MM.1S (cell line): Measurements from ENCODE around the gene MTNR1B.

Source experiments
- DNase-seq: peaks from one replicate; pipeline ENCODE4 v3.0.0-alpha.2; 2015
- H2AFZ ChIP-seq: fragments of 300-600 bp; sonication (generic); 2 replicates; pipeline ENCODE4 v1.6.0; 2016; ENCODE audit warnings: antibody characterized with exemption, low read length
- H3F3A ChIP-seq: fragments of 300-600 bp; sonication (generic); 2 replicates; pipeline ENCODE4 v1.6.1; 2016; ENCODE audit warnings: mild to moderate bottlenecking, antibody characterized with exemption, low read length, moderate library complexity, mixed read lengths; ENCODE audit not compliant: insufficient read depth
- H3K27ac ChIP-seq: fragments of 300-600 bp; sonication (generic); 2 replicates; pipeline ENCODE4 v1.5.1; 2016; ENCODE audit warnings: mild to moderate bottlenecking, low read length
- H3K27me3 ChIP-seq: fragments of 300-600 bp; sonication (generic); replicated peaks from 2 replicates; pipeline ENCODE4 v1.6.0; 2016; ENCODE audit warnings: low read length; ENCODE audit not compliant: insufficient read depth
- H3K36me3 ChIP-seq: fragments of 300-600 bp; sonication (generic); replicated peaks from 2 replicates; pipeline ENCODE4 v1.6.1; 2016; ENCODE audit warnings: mild to moderate bottlenecking, low read length, mixed read lengths; ENCODE audit not compliant: insufficient read depth
- H3K4me1 ChIP-seq: fragments of 300-600 bp; sonication (generic); 2 replicates; pipeline ENCODE4 v1.6.1; 2016; ENCODE audit warnings: low read length, mixed read lengths
- H3K4me2 ChIP-seq: fragments of 300-600 bp; sonication (generic); 2 replicates; pipeline ENCODE4 v1.6.0; 2016; ENCODE audit warnings: low read depth, low read length
- H3K4me3 ChIP-seq: fragments of 300-600 bp; sonication (generic); 2 replicates; pipeline ENCODE4 v1.5.1; 2016; ENCODE audit warnings: low read length, mixed read lengths
- H3K79me2 ChIP-seq: fragments of 300-600 bp; sonication (generic); 2 replicates; pipeline ENCODE4 v1.6.1; 2016; ENCODE audit warnings: mixed run types, low read length, mixed read lengths
- H3K9ac ChIP-seq: fragments of 300-600 bp; sonication (generic); 2 replicates; pipeline ENCODE4 v1.6.1; 2016; ENCODE audit warnings: low read length, mixed read lengths
- H3K9me2 ChIP-seq: fragments of 300-600 bp; sonication (generic); replicated peaks from 2 replicates; pipeline ENCODE4 v1.6.1; 2016; ENCODE audit warnings: mild to moderate bottlenecking, low read length, mixed read lengths; ENCODE audit not compliant: insufficient read depth
- H3K9me3 ChIP-seq: fragments of 300-600 bp; sonication (generic); replicated peaks from 2 replicates; pipeline ENCODE4 v1.6.1; 2016; ENCODE audit warnings: mild to moderate bottlenecking, low read length, mixed read lengths; ENCODE audit not compliant: insufficient read depth
- H4K20me1 ChIP-seq: fragments of 300-600 bp; sonication (generic); 2 replicates; pipeline ENCODE4 v1.6.1; 2016; ENCODE audit warnings: mild to moderate bottlenecking, low read length, moderate library complexity, mixed read lengths; ENCODE audit not compliant: insufficient read depth
- CTCF ChIP-seq: fragments of 300-600 bp; sonication (generic); IDR thresholded peaks from 2 replicates; pipeline ENCODE4 v1.5.1; 2016; ENCODE audit warnings: antibody characterized with exemption, low read length, mixed read lengths
- EZH2 ChIP-seq: fragments of 300-600 bp; sonication (generic); optimal IDR thresholded peaks from 2 replicates; pipeline ENCODE3; 2017; ENCODE audit warnings: low read depth, mild to moderate bottlenecking, antibody characterized with exemption, low read length, mixed read lengths
- EZH2phosphoT487 ChIP-seq: fragments of 300-600 bp; sonication (generic); IDR thresholded peaks from 2 replicates; pipeline ENCODE4 v1.6.1; 2018; ENCODE audit warnings: antibody characterized with exemption, low read length

MTNR1B gene

GRCh38 chr11:92962446-92962845 is 7.0 kb upstream of the MTNR1B start:
- no peaks in the 10 kb centered on the region for H3K27me3 ChIP-seq
- H3K79me2 ChIP-seq = no peaks in the 10 kb centered on the region
- H4K20me1 ChIP-seq = no peaks in the 10 kb centered on the region
- no peaks in the 10 kb centered on the region for H3K9me2 ChIP-seq
- no peaks in the 10 kb centered on the region for H3K36me3 ChIP-seq
- no peaks in the 10 kb centered on the region for H3F3A ChIP-seq
- no peak for TF ChIP-seq EZH2phosphoT487
- no peak for TF ChIP-seq EZH2
- TF ChIP-seq CTCF = no peak
- H3K9me3 ChIP-seq = no peaks in the 10 kb centered on the region
- H2AFZ ChIP-seq = no peak overlapping the region
- H3K4me2 ChIP-seq = no peak overlapping the region
- H3K4me3 ChIP-seq = no peak overlapping the region
- DNase-seq = no peak
- H3K27ac ChIP-seq = no peak overlapping the region
- H3K9ac ChIP-seq = no peak overlapping the region
- no peaks in the 10 kb centered on the region for H3K4me1 ChIP-seq

- no peak for DNase-seq
- Histone ChIP-seq H3K4me1 (no peaks in the 10 kb centered on the region), H4K20me1 (no peaks in the 10 kb centered on the region), H3K4me2 (no peak overlapping the region), H3K9ac (no peak overlapping the region), H3K36me3 (no peaks in the 10 kb centered on the region), H3K27me3 (no peaks in the 10 kb centered on the region), H3K4me3 (no peak overlapping the region), H3F3A (no peaks in the 10 kb centered on the region), H3K79me2 (no peaks in the 10 kb centered on the region), H3K9me3 (no peaks in the 10 kb centered on the region), H2AFZ (no peak overlapping the region), H3K9me2 (no peaks in the 10 kb centered on the region), H3K27ac (no peak overlapping the region)
- TF ChIP-seq EZH2phosphoT487 = no peak
- TF ChIP-seq EZH2 = no peak
- no peak for TF ChIP-seq CTCF
Observed at GRCh38 chr11:92964471-92964870, 5.0 kb upstream of the MTNR1B start.

- no peaks in the 10 kb centered on the region for H3K9me3 ChIP-seq
- H3K36me3 ChIP-seq = no peaks in the 10 kb centered on the region
- no peaks in the 10 kb centered on the region for H3K27me3 ChIP-seq
- no peak overlapping the region for H3K4me3 ChIP-seq
- H3K9me2 ChIP-seq = no peaks in the 10 kb centered on the region
- no peaks in the 10 kb centered on the region for H3F3A ChIP-seq
- H2AFZ ChIP-seq = no peak overlapping the region
- no peaks in the 10 kb centered on the region for H3K4me1 ChIP-seq
- no peak for DNase-seq
- TF ChIP-seq CTCF (no peak), EZH2phosphoT487 (no peak)
- H3K4me2 ChIP-seq = no peak overlapping the region
- H3K27ac ChIP-seq = no peak overlapping the region
- H3K9ac ChIP-seq = no peak overlapping the region
- no peaks in the 10 kb centered on the region for H4K20me1 ChIP-seq
- H3K79me2 ChIP-seq = no peaks in the 10 kb centered on the region
Observed at GRCh38 chr11:92965196-92965595, 4.3 kb upstream of the MTNR1B start.

GRCh38 chr11:92967178-92967577 is 2.3 kb upstream of the MTNR1B start:
- Histone ChIP-seq H3K4me3 (no peak overlapping the region), H3K9me3 (no peaks in the 10 kb centered on the region)
- no peak for DNase-seq

More at GRCh38 chr11:92967178-92967577, 2.3 kb upstream of the MTNR1B start:
- Histone ChIP-seq H3K79me2 (no peaks in the 10 kb centered on the region), H3F3A (no peaks in the 10 kb centered on the region), H4K20me1 (no peaks in the 10 kb centered on the region), H3K27ac (no peak overlapping the region), H3K4me2 (no peak overlapping the region), H3K9me2 (no peaks in the 10 kb centered on the region), H3K9ac (no peak overlapping the region), H3K27me3 (no peaks in the 10 kb centered on the region), H3K4me1 (no peaks in the 10 kb centered on the region), H2AFZ (no peak overlapping the region), H3K36me3 (no peaks in the 10 kb centered on the region)
- TF ChIP-seq EZH2 (no peak), EZH2phosphoT487 (no peak), CTCF (no peak)
